ENCODE data around the gene MN1.

GRCh38 chr22:27810609-27811151 lies 9.1 kb upstream of the MN1 start:
- TF ChIP-seq POLR2AphosphoS5 (IDR thresholded peaks at IDR 0.05; ENCODE audit: borderline replicate concordance, low read depth, low read length) (no peak), EZH2 (IDR thresholded peaks at IDR 0.05) (no peak)
